K562 (cell line): ENCODE measurements around the gene SPACA9. TPM values are rescaled to one million over a fixed set of nuclear protein-coding genes. Genes with fewer than 3 reads are reported as not detected.

ENCODE experiments used
- ATAC-seq: fragments of 200-7000 bp; cut with Tn5 transposase; 3 replicates; pipeline ENCODE4 v1.9.1; 2020; ENCODE audit warnings: moderate library complexity
- BruUV-seq: library from RNA; stranded (reverse); fragments of 400-500 nt; replicated peaks from 2 replicates; lab custom pipeline; 2021; lab: Mats Ljungman, UMichigan
- CTCF ChIA-PET: fragments of 300-600 bp; formaldehyde crosslinking; extraction: SDS; loops from one replicate; lab custom pipeline; 2021; ENCODE audit warnings: low intra/inter-chr PET ratio; lab: Yijun Ruan, JAX
- POLR2A ChIA-PET: fragments of 300-600, 350-650 bp; sonication (Branson Sonifier 250); formaldehyde crosslinking; extraction: SDS; loops from one replicate; lab custom pipeline; 2021; ENCODE audit warnings: antibody characterized with exemption, inconsistent platforms; lab: Yijun Ruan, JAX
- DNase-seq, 4 experiments: peaks; one replicate each; pipeline versions ENCODE4 v3.0.0 to v3.0.0-alpha.2; 2011 to 2018; ENCODE audit warnings: low spot score in 3 of 4, mixed read lengths in 3 of 4; ENCODE audit errors: extremely low read depth in 1 of 4
- FAIRE-seq: peaks from 2 replicates; lab custom pipeline; 2011; peaks lifted over from hg19 to GRCh38; lab: Jason Lieb, UNC
- H2AFZ ChIP-seq: 2 replicates; pipeline ENCODE4 v1.6.0; 2011; ENCODE audit warnings: low read depth, low read length, control low read depth, inconsistent platforms
- H3K27ac ChIP-seq: fragments of 200-600 bp; 3 replicates; pipeline ENCODE4 v1.8.0; 2011; ENCODE audit warnings: low read depth, mild to moderate bottlenecking, control low read depth, inconsistent platforms, low read length, moderate library complexity, mixed read lengths; ENCODE audit errors: extremely low read depth
- H3K27me3 ChIP-seq, 2 experiments: fragments of 300-600 bp in 1 of 2; 2 replicates in 1 of 2; 3 replicates in 1 of 2; pipeline versions ENCODE4 v1.6.0 to v1.8.0; 2011; ENCODE audit warnings: inconsistent platforms in 2 of 2, low read length in 2 of 2, mild to moderate bottlenecking in 1 of 2, mixed read lengths in 1 of 2, moderate library complexity in 1 of 2; ENCODE audit not compliant: control insufficient read depth in 2 of 2, insufficient read depth in 2 of 2
- H3K36me3 ChIP-seq: fragments of 300-600 bp; 3 replicates; pipeline ENCODE4 v1.8.0; 2011; ENCODE audit warnings: mild to moderate bottlenecking, low read length, inconsistent platforms; ENCODE audit not compliant: control insufficient read depth, insufficient read depth
- H3K4me1 ChIP-seq, 2 experiments: fragments of 200-600 bp in 1 of 2; replicated peaks in 1 of 2; 2 replicates in 1 of 2; 3 replicates in 1 of 2; pipeline versions ENCODE4 v1.5.1 to v1.8.0; 2011; ENCODE audit warnings: inconsistent platforms in 2 of 2, low read length in 2 of 2, mild to moderate bottlenecking in 1 of 2, mixed read lengths in 1 of 2, moderate library complexity in 1 of 2; ENCODE audit not compliant: control insufficient read depth in 2 of 2, insufficient read depth in 2 of 2
- H3K4me2 ChIP-seq: 2 replicates; pipeline ENCODE4 v1.6.1; 2011; ENCODE audit warnings: low read length, control low read depth, inconsistent platforms, mixed read lengths; ENCODE audit not compliant: insufficient read depth
- H3K4me3 ChIP-seq: fragments of 200-600 bp; sonication (generic), shearing (Covaris generic); 2 replicates; pipeline ENCODE4 v1.5.1; 2016; ENCODE audit warnings: control low read depth, inconsistent platforms
- H3K79me2 ChIP-seq: fragments of 200-600 bp; 3 replicates; pipeline ENCODE4 v1.8.0; 2011; ENCODE audit warnings: low read length, inconsistent platforms; ENCODE audit not compliant: control insufficient read depth, insufficient read depth
- H3K9ac ChIP-seq, 2 experiments: 2 replicates each; pipeline versions ENCODE4 v1.6.0 to v1.6.1; 2011; ENCODE audit warnings: low read depth in 2 of 2, low read length in 2 of 2, control low read depth in 1 of 2, inconsistent platforms in 1 of 2, mild to moderate bottlenecking in 1 of 2, mixed read lengths in 1 of 2; ENCODE audit not compliant: insufficient read depth in 1 of 2
- H3K9me1 ChIP-seq: one replicate; pipeline ENCODE4 v1.6.0; 2011; ENCODE audit warnings: inconsistent platforms, mild to moderate bottlenecking, low read length, moderate library complexity; ENCODE audit not compliant: control insufficient read depth, insufficient read depth
- H3K9me3 ChIP-seq: replicated peaks from 2 replicates; pipeline ENCODE4 v1.5.1; 2011; ENCODE audit warnings: low read depth, low read length, inconsistent platforms; ENCODE audit not compliant: control insufficient read depth, insufficient read depth
- H4K20me1 ChIP-seq: replicated peaks from 2 replicates; pipeline ENCODE4 v1.6.1; 2011; ENCODE audit warnings: low read length, inconsistent platforms, mixed read lengths; ENCODE audit not compliant: control insufficient read depth, insufficient read depth
- CEBPB ChIP-seq: fragments of 450-650 bp; IDR thresholded peaks from 2 replicates; pipeline ENCODE4 v1.6.1; 2016; ENCODE audit warnings: missing genetic modification characterization, missing compliant biosample characterization
- DACH1 ChIP-seq: fragments of 450-650 bp; IDR thresholded peaks from 2 replicates; pipeline ENCODE4 v1.6.1; 2018; ENCODE audit not compliant: partially characterized antibody
- ETV5 ChIP-seq: sonication (generic); formaldehyde crosslinking; IDR thresholded peaks from 2 replicates; pipeline ENCODE4 v1.4.0; 2020; ENCODE audit warnings: low read depth, mild to moderate bottlenecking, missing genetic modification reagents
- HEY1 ChIP-seq: fragments of 250-450 bp; sonication (Bioruptor Pico); IDR thresholded peaks from 2 replicates; pipeline ENCODE4 v1.5.0; 2020; ENCODE audit warnings: mild to moderate bottlenecking, moderate library complexity, borderline replicate concordance
- HMG20A ChIP-seq: fragments of 450-650 bp; formaldehyde crosslinking; conservative IDR thresholded peaks from 2 replicates; pipeline ENCODE4 v1.4.0; 2020; ENCODE audit warnings: mild to moderate bottlenecking, mixed read lengths
- KAT7 ChIP-seq: sonication (generic); formaldehyde crosslinking; IDR thresholded peaks from 2 replicates; pipeline ENCODE4 v1.8.0; 2022; ENCODE audit warnings: missing genetic modification reagents, mild to moderate bottlenecking, borderline replicate concordance
- NFATC3 ChIP-seq: fragments of 450-650 bp; IDR thresholded peaks from 2 replicates; pipeline ENCODE4 v1.6.1; 2017; ENCODE audit warnings: mild to moderate bottlenecking
- PML ChIP-seq: IDR thresholded peaks from 2 replicates; pipeline ENCODE4 v1.6.1; 2012; ENCODE audit warnings: low read length, inconsistent platforms
- PPARD ChIP-seq: fragments of 250-450 bp; sonication (Bioruptor Pico); IDR thresholded peaks from 2 replicates; pipeline ENCODE4 v1.8.0; 2022; ENCODE audit warnings: inconsistent platforms, mild to moderate bottlenecking, moderate library complexity
- SMAD1 ChIP-seq: fragments of 150-350 bp; IDR thresholded peaks from 2 replicates; pipeline ENCODE4 v1.6.1; 2014; ENCODE audit warnings: low read length, low read depth; ENCODE audit not compliant: partially characterized antibody
- SNIP1 ChIP-seq: fragments of 450-650 bp; IDR thresholded peaks from 2 replicates; pipeline ENCODE4 v1.7.1; 2017; ENCODE audit warnings: low read depth, mild to moderate bottlenecking
- SOX6 ChIP-seq: fragments of 450-650 bp; IDR thresholded peaks from 2 replicates; pipeline ENCODE4 v1.6.1; 2014; ENCODE audit warnings: mild to moderate bottlenecking
- SRSF7 ChIP-seq: fragments of 200-400 bp; formaldehyde crosslinking; optimal IDR thresholded peaks from 2 replicates; pipeline ENCODE3; 2017; ENCODE audit warnings: mild to moderate bottlenecking, low read depth, low read length
- ZNF282 ChIP-seq: sonication (generic); formaldehyde crosslinking; IDR thresholded peaks from 2 replicates; pipeline ENCODE4 v1.8.1; 2023; ENCODE audit warnings: missing genetic modification reagents
- ZNF644 ChIP-seq: fragments of 200-800 bp; sonication (Bioruptor generic); IDR thresholded peaks from 2 replicates; pipeline ENCODE4 v1.6.1; 2016; ENCODE audit warnings: low read depth, missing genetic modification characterization, missing compliant biosample characterization
- ZNF766 ChIP-seq: fragments of 200-800 bp; sonication (Bioruptor generic); conservative IDR thresholded peaks from 2 replicates; pipeline ENCODE4 v1.6.1; 2016; ENCODE audit warnings: missing genetic modification characterization, missing compliant biosample characterization
- WGBS: fragments of 100-300 bp; shearing (Covaris generic); methylation state at CpG from one replicate; pipeline ENCODE4 v1.1.6; 2016; ENCODE audit warnings: low coverage, mixed read lengths; ENCODE audit not compliant: insufficient coverage; ENCODE audit errors: missing lambda C conversion rate; 5-methylcytosine and 5-hydroxymethylcytosine counted together
- in situ Hi-C: fragments of 300-500 bp; cut with MboI; formaldehyde crosslinking; loops from 4 replicates; pipeline ENCODE4 v1.15.0; 2018; ENCODE audit warnings: inconsistent platforms, mixed read lengths
- intact Hi-C: fragments of 100-400 bp; cut with micrococcal nuclease; formaldehyde crosslinking; loops from 2 replicates; pipeline ENCODE4 v1.14.2; 2022
- polyA plus RNA-seq, 8 experiments: library from polyadenylated mRNA; depleted of rRNA in 4 of 8; stranded (reverse) in 5 of 8; unstranded in 3 of 8; fragments of >200 nt; fragmentation: Nextera tagmentation in 2 of 8; fragmentation: Illumina TruSeq in 1 of 8; extraction: Ambion mirVana in 2 of 8; extraction: Trizol in 1 of 8; gene quantifications; 2 replicates each; pipeline versions ENCODE4 v1.2.1 to v1.2.3, GENCODE V29; 2011 to 2014; ENCODE audit warnings: inconsistent platforms in 1 of 8, missing spikeins in 1 of 8
- total RNA-seq, 7 experiments: library from RNA; depleted of rRNA in 6 of 7; stranded (reverse); fragments of >200 nt in 6 of 7; fragmentation: Illumina TruSeq in 2 of 7; extraction: Trizol in 2 of 7; gene quantifications; 2 replicates each; pipeline versions ENCODE4 v1.2.1 to v1.2.3, GENCODE V29; 2011 to 2021; ENCODE audit warnings: low replicate concordance in 1 of 7

Gene SPACA9
- total and polyA plus RNA-seq, 9 of the 15 experiments (the other 6 are each of a cell fraction or from before 2014, with no cell fraction given): 0.06 to 0.51 (median 0.36) TPM

GRCh38 chr9:132861666-132862065, 17.0 kb upstream of the SPACA9 start:
- BruUV-seq: no TSS peak
- Histone ChIP-seq H2AFZ (no peak overlapping the region), H3K27me3 (peaks cover 43 to 81% of the 10 kb centered on the region in 2 experiments; a peak in 4 of 5 replicates)
- in situ Hi-C loops: no loop called here
- 8% methylated on average over 3 of the region's 3 CpGs for whole genome bisulfite sequencing
- TF ChIP-seq HEY1: no peak
- no peak for TF ChIP-seq SOX6
- TF ChIP-seq PPARD (CRISPR knock-in tag): no peak
- TF ChIP-seq PML: no peak
- TF ChIP-seq SNIP1: no peak
- no peak for TF ChIP-seq SRSF7
- TF ChIP-seq ZNF766 (CRISPR knock-in tag): no peak
- TF ChIP-seq CEBPB (tag): no peak
- TF ChIP-seq HMG20A (CRISPR knock-in tag): no peak
- no peak for TF ChIP-seq ETV5
- TF ChIP-seq ZNF282 (CRISPR knock-in tag): no peak
- TF ChIP-seq NFATC3: no peak
- TF ChIP-seq ZNF644: no peak
- no peak for TF ChIP-seq SMAD1
- TF ChIP-seq KAT7 (CRISPR knock-in tag): no peak
- TF ChIP-seq DACH1: no peak
- TF ChIP-seq, all 486 proteins: peak for 0
- H3K36me3 ChIP-seq: no peaks in the 10 kb centered on the region
- no peaks in the 10 kb centered on the region; the same call in 1 of the 2 replicates for H4K20me1 ChIP-seq
- H3K9me1 ChIP-seq: no peaks in the 10 kb centered on the region
- DNase-seq: no peak
- intact Hi-C loops: no loop called here
- peaks cover 0 to 8% of the 10 kb centered on the region in 2 experiments; a peak in 1 of 5 replicates for H3K4me1 ChIP-seq
- no peak for ATAC-seq
- ChIA-PET POLR2A (no interaction called here), CTCF (no interaction called here)
- H3K27ac ChIP-seq: no peak overlapping the region
- no peaks in the 10 kb centered on the region for H3K9me3 ChIP-seq
- H3K9ac ChIP-seq: no peak overlapping the region
- H3K79me2 ChIP-seq: no peaks in the 10 kb centered on the region
- no peak for FAIRE-seq
- H3K4me3 ChIP-seq: no peak overlapping the region
- H3K4me2 ChIP-seq: no peak overlapping the region
